GM13977 (cell line): Measurements from ENCODE around the gene RTL10.

Experiments
- DNase-seq: peaks from one replicate; pipeline ENCODE4 v3.0.0; 2012; ENCODE audit warnings: low spot score
- CTCF ChIP-seq: IDR thresholded peaks from 2 replicates; pipeline ENCODE4 v1.5.1; 2012; ENCODE audit warnings: mild to moderate bottlenecking, control low read depth; ENCODE audit not compliant: insufficient read depth; ENCODE audit errors: extremely low read depth, missing control alignments
- in situ Hi-C: fragments of 300-500 bp; cut with MboI; formaldehyde crosslinking; loops from one replicate; pipeline ENCODE4 v1.12.0; 2022; ENCODE audit warnings: low sequenced_read_pairs, low pct_unique_long_range_greater_than_20kb, mixed read lengths, inconsistent platforms; ENCODE audit not compliant: unreplicated experiment

RTL10 gene

GRCh38 chr22:19853058-19853878, 1.4 kb downstream of the RTL10 start:
- in situ Hi-C loops = loop anchor here (25.0 kb wide), 1 partner anchor 109 kb away; no protein-coding TSS in a partner anchor

GRCh38 chr22:19852177-19852781, 2.4 kb downstream of the RTL10 start:
- peak; percentile 5 for DNase-seq
- in situ Hi-C loops = loop anchor here (25.0 kb wide), 1 partner anchor 110 kb away; no protein-coding TSS in a partner anchor
- TF ChIP-seq CTCF = no peak

More at GRCh38 chr22:19853058-19853878, 1.4 kb downstream of the RTL10 start:
- DNase-seq = peak; percentile 14
- TF ChIP-seq CTCF = no peak

- TF ChIP-seq CTCF = no peak
- in situ Hi-C loops = loop anchor here (25.0 kb wide), 1 partner anchor 111 kb away; no protein-coding TSS in a partner anchor
- peak; percentile 2 for DNase-seq
Measured at GRCh38 chr22:19851291-19852176, 3.1 kb downstream of the RTL10 start.

GRCh38 chr22:19850763-19851109, 3.9 kb downstream of the RTL10 start:
- in situ Hi-C loops = loop anchor here (25.0 kb wide), 1 partner anchor 112 kb away; no protein-coding TSS in a partner anchor

GRCh38 chr22:19849835-19850762, 4.6 kb downstream of the RTL10 start:
- no peak for TF ChIP-seq CTCF
- peak; percentile 3 for DNase-seq
- in situ Hi-C loops = loop anchor here (25.0 kb wide), 1 partner anchor 112 kb away; no protein-coding TSS in a partner anchor

More at GRCh38 chr22:19850763-19851109, 3.9 kb downstream of the RTL10 start:
- peak; percentile 1 for DNase-seq
- TF ChIP-seq CTCF = no peak
